ENCODE results near the gene KDM1B. TPM values are rescaled to one million over a fixed set of nuclear protein-coding genes. Genes with fewer than 3 reads are reported as not detected.
A peak's percentile ranks its signal among the peaks of the same experiment; 100 is the strongest.

KDM1B gene
- total and polyA plus RNA-seq, 9 of the 15 experiments (the other 6 are each of a cell fraction or from before 2014, with no cell fraction given): 1.4 to 58.9 (median 36.3) TPM

- no peak for TF ChIP-seq BACH1 (tag; IDR thresholded peaks at IDR 0.05)
- TF ChIP-seq ZNF551 (CRISPR knock-in tag; IDR thresholded peaks at IDR 0.05): no peak
- no peak for TF ChIP-seq RERE (CRISPR knock-in tag; IDR thresholded peaks at IDR 0.05; ENCODE audit: borderline replicate concordance)
- TF ChIP-seq PKNOX1 (IDR thresholded peaks at IDR 0.05): no peak
- no peak for TF ChIP-seq CBFB (CRISPR knock-in tag; IDR thresholded peaks at IDR 0.05)
- TF ChIP-seq SMAD2 (IDR thresholded peaks at IDR 0.05; ENCODE audit: low read depth, low read length): no peak
- peak; percentile 35; the same call in 1 of the 2 replicates for TF ChIP-seq ARID1B (IDR thresholded peaks at IDR 0.05)
- TF ChIP-seq ZBTB9 (CRISPR knock-in tag; IDR thresholded peaks at IDR 0.05): no peak
- TF ChIP-seq TBP (optimal IDR thresholded peaks at IDR 0.05; ENCODE audit: low read depth, low read length): peak; percentile 64
- TF ChIP-seq POLR2B (IDR thresholded peaks at IDR 0.05; ENCODE audit: low read depth, partially characterized antibody): peak; percentile 94
- no peak for TF ChIP-seq RBM39 (optimal IDR thresholded peaks at IDR 0.05; ENCODE audit: low read depth, low read length)
- TF ChIP-seq TARDBP (IDR thresholded peaks at IDR 0.05): no peak
- TF ChIP-seq ZNF224 (CRISPR knock-in tag; IDR thresholded peaks at IDR 0.05): no peak
- peak; percentile 75 for TF ChIP-seq TAF9B (IDR thresholded peaks at IDR 0.05; ENCODE audit: partially characterized antibody)
- peak; percentile 83 for TF ChIP-seq ARID4B (CRISPR knock-in tag; IDR thresholded peaks at IDR 0.05)
Measured at GRCh38 chr6:18154507-18155149, 594 bp upstream of the KDM1B start, which contains the start of gene TPMT (continued).

All from K562 (cell line).